ENCODE data around the gene RAB44.
"Not testable (repeated sequence)": the region's sequence is repeated elsewhere in the genome, so short reads cannot be mapped to it uniquely, and the experiment has no call there.

Gene RAB44

GRCh38 chr6:36722365-36722764 is 24.7 kb downstream of the RAB44 start:
- DNase-seq (ENCODE audit: extremely low read depth, low read depth) = no peak
- TF ChIP-seq, protein P1, sequence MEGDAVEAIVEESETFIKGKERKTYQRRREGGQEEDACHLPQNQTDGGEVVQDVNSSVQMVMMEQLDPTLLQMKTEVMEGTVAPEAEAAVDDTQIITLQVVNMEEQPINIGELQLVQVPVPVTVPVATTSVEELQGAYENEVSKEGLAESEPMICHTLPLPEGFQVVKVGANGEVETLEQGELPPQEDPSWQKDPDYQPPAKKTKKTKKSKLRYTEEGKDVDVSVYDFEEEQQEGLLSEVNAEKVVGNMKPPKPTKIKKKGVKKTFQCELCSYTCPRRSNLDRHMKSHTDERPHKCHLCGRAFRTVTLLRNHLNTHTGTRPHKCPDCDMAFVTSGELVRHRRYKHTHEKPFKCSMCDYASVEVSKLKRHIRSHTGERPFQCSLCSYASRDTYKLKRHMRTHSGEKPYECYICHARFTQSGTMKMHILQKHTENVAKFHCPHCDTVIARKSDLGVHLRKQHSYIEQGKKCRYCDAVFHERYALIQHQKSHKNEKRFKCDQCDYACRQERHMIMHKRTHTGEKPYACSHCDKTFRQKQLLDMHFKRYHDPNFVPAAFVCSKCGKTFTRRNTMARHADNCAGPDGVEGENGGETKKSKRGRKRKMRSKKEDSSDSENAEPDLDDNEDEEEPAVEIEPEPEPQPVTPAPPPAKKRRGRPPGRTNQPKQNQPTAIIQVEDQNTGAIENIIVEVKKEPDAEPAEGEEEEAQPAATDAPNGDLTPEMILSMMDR (IDR thresholded peaks at IDR 0.05; ENCODE audit: low read depth, low read length) = no peak

DNA sequence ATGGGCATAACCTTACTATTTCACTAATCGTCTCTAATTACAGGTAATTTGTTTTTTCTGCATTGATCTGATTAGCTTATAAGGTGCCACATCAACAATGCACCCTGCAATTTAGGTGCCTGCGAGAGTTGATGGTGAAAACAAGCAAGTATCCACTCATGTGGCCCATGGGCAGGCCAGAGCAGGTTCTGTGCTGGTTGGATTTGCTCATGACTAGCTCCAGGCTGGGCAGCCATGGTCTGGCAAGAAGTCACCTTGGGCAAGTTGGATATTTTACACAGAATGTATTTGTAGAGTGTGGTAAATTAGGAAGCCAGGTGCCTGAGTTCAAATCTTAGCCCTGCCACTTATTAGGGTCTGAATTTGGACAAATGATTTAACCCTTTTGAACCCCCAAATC is 25.3 kb downstream of the RAB44 start:
- DNase-seq (ENCODE audit: extremely low read depth, low read depth) = no peak
- TF ChIP-seq, protein P1 (IDR thresholded peaks at IDR 0.05; ENCODE audit: low read depth, low read length) = no peak

DNA sequence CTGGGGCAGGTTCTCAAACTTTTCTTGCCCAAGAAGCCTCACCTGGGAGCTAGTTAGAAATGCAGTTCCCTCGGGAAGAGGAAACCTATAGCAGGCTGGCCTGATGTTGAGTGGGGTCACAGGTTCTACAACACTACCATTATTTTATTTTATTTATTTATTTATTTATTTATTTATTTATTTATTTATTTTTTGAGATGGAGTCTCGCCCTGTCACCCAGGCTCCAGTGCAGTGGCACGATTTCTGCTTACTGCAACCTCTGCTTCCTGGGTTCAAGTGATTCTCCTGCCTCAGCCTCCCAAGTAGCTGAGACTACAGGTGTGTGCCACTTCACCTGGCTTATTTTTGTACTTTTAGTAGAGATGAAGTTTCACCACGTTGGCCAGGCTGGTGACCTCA is 26.4 kb downstream of the RAB44 start:
- DNase-seq (ENCODE audit: extremely low read depth, low read depth) = not testable (repeated sequence)

- peak; percentile 31 for DNase-seq (ENCODE audit: extremely low read depth, low read depth)
Observed at GRCh38 chr6:36724514-36725390, 27.1 kb downstream of the RAB44 start.

GRCh38 chr6:36725581-36725980 is 28.0 kb downstream of the RAB44 start:
- TF ChIP-seq, protein P1 (IDR thresholded peaks at IDR 0.05; ENCODE audit: low read depth, low read length) = no peak
- no peak for DNase-seq (ENCODE audit: extremely low read depth, low read depth)

More at GRCh38 chr6:36724514-36725390, 27.1 kb downstream of the RAB44 start:
- TF ChIP-seq, protein P1 (IDR thresholded peaks at IDR 0.05; ENCODE audit: low read depth, low read length) = peak; percentile 59

- TF ChIP-seq, protein P1 (IDR thresholded peaks at IDR 0.05; ENCODE audit: low read depth, low read length) = no peak
- DNase-seq (ENCODE audit: extremely low read depth, low read depth) = no peak
Observed at GRCh38 chr6:36727505-36728021, 29.9 kb downstream of the RAB44 start.

DNA sequence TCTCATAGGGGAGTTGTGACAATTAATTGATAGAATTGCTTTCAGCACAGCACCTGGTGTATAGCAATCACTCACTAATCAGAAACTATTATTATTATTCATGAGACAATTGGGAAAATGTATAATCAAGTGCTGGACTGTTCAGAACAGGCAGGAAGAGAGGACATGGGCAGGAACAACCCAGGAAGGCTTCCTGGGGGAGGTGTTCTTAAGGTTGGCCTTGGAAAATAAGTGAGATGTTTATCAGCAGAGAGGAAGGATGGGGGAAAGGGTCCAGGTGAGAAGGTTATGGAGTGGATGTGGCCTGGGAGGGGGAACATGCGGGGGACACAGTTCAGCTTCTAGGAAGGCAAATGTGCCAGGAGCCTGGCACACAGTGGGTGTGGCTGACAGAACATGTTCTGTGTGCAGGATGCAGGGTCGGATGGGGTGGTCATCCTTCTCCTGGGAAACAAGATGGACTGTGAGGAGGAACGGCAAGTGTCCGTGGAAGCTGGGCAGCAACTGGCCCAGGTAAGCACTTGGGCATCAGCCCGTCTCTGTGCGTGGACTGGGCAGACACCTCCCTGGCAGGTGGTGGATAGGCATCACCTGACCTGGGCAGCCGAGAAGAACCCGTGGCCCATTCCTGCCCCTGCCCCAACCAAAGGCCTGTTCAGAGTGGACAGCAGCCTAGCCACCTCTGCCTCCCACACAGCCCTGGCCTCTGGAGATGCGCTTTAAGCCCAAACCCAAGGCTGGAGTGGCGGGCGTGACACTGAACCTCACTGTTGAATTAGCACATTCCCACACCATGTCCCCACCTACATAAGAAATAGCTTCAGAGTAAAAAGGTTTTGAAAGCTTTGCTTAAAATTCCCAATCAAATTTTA is 30.9 kb downstream of the RAB44 start:
- no peak for DNase-seq (ENCODE audit: extremely low read depth, low read depth)

More for the DNA sequence above, 30.9 kb downstream of the RAB44 start:
- TF ChIP-seq, protein P1 (IDR thresholded peaks at IDR 0.05; ENCODE audit: low read depth, low read length) = no peak
